Measurements from ENCODE around the gene PDCL3. TPM values are rescaled to one million over a fixed set of nuclear protein-coding genes. Genes with fewer than 3 reads are reported as not detected.

The PDCL3 gene
- polyA plus RNA-seq, 2 of the 4 experiments (the other 2 are of a cell fraction), result 63.1 to 64.1 TPM

DNA sequence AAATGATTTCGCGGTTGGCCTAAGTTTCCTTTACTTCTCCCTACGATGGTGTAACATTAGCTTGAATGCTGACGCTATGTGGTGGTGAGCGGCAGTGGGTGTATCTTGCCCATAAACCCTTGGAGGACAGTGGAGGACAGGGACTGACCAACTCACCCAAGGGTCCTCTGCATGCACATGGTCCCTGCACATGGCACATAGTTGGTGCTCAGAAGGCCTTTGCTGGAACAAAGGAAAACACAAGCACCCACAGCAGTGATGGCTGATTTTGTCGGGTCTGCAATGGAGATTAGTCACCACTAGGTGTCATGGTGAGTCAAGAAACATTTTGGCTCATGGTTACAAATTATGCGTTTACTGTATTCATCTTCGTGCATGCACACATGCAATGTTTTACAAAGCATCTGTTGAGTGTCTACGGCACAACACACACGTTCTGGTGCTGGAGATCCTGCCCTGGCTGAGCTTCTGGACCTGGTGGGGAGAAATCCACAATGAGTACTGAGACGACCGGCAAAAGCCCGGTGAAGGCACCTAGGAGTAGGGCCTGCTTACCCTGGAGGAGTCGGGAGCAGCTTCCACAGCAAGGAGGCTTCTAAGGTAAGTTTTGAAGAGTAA lies 44.0 kb downstream of the PDCL3 start:
- DNase-seq (ENCODE audit: low read depth in 1 of 2, low spot score in 1 of 2), result peak; percentile 56 to 61
- Histone ChIP-seq H3K9me3 (no peaks in the 10 kb centered on the region), H3K4me1 (peaks cover 3% of the 10 kb centered on the region; the same call in 1 of the 3 replicates), H3K27ac (no peak overlapping the region; a peak in 1 of 6 replicates), H3K4me2 (peak overlapping the region; percentile 47), H3K4me3 (no peak overlapping the region)
- FAIRE-seq, result peak; percentile 59
- WGBS (ENCODE audit: missing lambda C conversion rate), result 49% methylated on average over 14 of the region's 14 CpGs
- peak; percentile 54 to 76 for ATAC-seq
- ChIA-PET POLR2A (interaction anchor here (0.5 kb wide), 1 partner anchor 270 kb away, joined by 3 read pairs; no protein-coding TSS in a partner anchor), CTCF (interaction anchor here (0.5 to 7.9 kb wide), 70 partner anchors 9 to 611 kb away, joined by 3 to 133 read pairs (median 4); partner anchors contain the start of genes NPAS2, PDCL3 and RPL31)
- TF ChIP-seq CTCF (IDR thresholded peaks at IDR 0.05) (peak; percentile 89), SMC3 (IDR thresholded peaks at IDR 0.05) (peak; percentile 72), PHF8 (IDR thresholded peaks at IDR 0.05; ENCODE audit: borderline replicate concordance, low read depth) (no peak), CHD4 (IDR thresholded peaks at IDR 0.05; ENCODE audit: borderline replicate concordance) (no peak), RCOR1 (IDR thresholded peaks at IDR 0.05; ENCODE audit: low read depth, low read length) (no peak), ZFP36 (IDR thresholded peaks at IDR 0.05; ENCODE audit: borderline replicate concordance, partially characterized antibody) (no peak), KDM5A (IDR thresholded peaks at IDR 0.05) (no peak), GATA3 (IDR thresholded peaks at IDR 0.05; ENCODE audit: borderline replicate concordance) (no peak), RAD21 (conservative IDR thresholded peaks at IDR 0.05 in 1 of 2, IDR thresholded peaks at IDR 0.05 in 1 of 2) (peak; percentile 88 to 90), ESRRA (IDR thresholded peaks at IDR 0.05; ENCODE audit: borderline replicate concordance, low read length) (0 out of 2 replicates have a peak, but pooled peaks have one; percentile 12), FOSL2 (IDR thresholded peaks at IDR 0.05) (no peak), FOSL2 (CRISPR knock-in tag; IDR thresholded peaks at IDR 0.05) (no peak; the same call in 1 of the 2 replicates), JUN (IDR thresholded peaks at IDR 0.05) (no peak), ZSCAN20 (CRISPR knock-in tag; IDR thresholded peaks at IDR 0.05) (no peak), MAZ (IDR thresholded peaks at IDR 0.05; ENCODE audit: borderline replicate concordance, low read depth, low read length) (no peak), TP53 (CRISPR knock-in tag; IDR thresholded peaks at IDR 0.05) (no peak), MAFK (IDR thresholded peaks at IDR 0.05; ENCODE audit: partially characterized antibody) (no peak)
- TF ChIP-seq, protein P1, sequence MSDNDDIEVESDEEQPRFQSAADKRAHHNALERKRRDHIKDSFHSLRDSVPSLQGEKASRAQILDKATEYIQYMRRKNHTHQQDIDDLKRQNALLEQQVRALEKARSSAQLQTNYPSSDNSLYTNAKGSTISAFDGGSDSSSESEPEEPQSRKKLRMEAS (IDR thresholded peaks at IDR 0.05), result peak; percentile 28; the same call in 1 of the 2 replicates
- TF ChIP-seq, protein P2, sequence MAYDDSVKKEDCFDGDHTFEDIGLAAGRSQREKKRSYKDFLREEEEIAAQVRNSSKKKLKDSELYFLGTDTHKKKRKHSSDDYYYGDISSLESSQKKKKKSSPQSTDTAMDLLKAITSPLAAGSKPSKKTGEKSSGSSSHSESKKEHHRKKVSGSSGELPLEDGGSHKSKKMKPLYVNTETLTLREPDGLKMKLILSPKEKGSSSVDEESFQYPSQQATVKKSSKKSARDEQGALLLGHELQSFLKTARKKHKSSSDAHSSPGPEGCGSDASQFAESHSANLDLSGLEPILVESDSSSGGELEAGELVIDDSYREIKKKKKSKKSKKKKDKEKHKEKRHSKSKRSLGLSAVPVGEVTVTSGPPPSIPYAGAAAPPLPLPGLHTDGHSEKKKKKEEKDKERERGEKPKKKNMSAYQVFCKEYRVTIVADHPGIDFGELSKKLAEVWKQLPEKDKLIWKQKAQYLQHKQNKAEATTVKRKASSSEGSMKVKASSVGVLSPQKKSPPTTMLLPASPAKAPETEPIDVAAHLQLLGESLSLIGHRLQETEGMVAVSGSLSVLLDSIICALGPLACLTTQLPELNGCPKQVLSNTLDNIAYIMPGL (CRISPR knock-in tag; IDR thresholded peaks at IDR 0.05; ENCODE audit: borderline replicate concordance), result no peak
- TF ChIP-seq, protein P3, sequence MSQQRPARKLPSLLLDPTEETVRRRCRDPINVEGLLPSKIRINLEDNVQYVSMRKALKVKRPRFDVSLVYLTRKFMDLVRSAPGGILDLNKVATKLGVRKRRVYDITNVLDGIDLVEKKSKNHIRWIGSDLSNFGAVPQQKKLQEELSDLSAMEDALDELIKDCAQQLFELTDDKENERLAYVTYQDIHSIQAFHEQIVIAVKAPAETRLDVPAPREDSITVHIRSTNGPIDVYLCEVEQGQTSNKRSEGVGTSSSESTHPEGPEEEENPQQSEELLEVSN (IDR thresholded peaks at IDR 0.05; ENCODE audit: borderline replicate concordance, low read depth), result no peak
- TF ChIP-seq, protein P4, sequence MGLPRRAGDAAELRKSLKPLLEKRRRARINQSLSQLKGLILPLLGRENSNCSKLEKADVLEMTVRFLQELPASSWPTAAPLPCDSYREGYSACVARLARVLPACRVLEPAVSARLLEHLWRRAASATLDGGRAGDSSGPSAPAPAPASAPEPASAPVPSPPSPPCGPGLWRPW (IDR thresholded peaks at IDR 0.05), result no peak
